GM21717 (cell line): ENCODE results near the gene IRAK4.
A peak's percentile ranks its signal among the peaks of the same experiment; 100 is the strongest.
"Not testable (repeated sequence)": the region's sequence is repeated elsewhere in the genome, so short reads cannot be mapped to it uniquely, and the experiment has no call there.

Experiments
- ATAC-seq: cut with Tn5 transposase; IDR thresholded peaks from one replicate; pipeline ENCODE4 v1.9.1; 2021; ENCODE audit warnings: mild to moderate bottlenecking, moderate library complexity; ENCODE audit not compliant: unreplicated experiment

IRAK4 gene

GRCh38 chr12:43758728-43759563 is at the start of gene IRAK4, which contains the start of gene PUS7L:
IRAK4 (plus strand) TSS chr12:43758951; CDS start chr12:43768112, 9,161 bp downstream.
PUS7L (minus strand) TSS chr12:43758790; CDS start chr12:43755245, 3,545 bp downstream.
- peak; percentile 98 for ATAC-seq

GRCh38 chr12:43711348-43711747 is 47.4 kb upstream of the IRAK4 start:
- ATAC-seq = no peak

- no peak for ATAC-seq
Observed at GRCh38 chr12:43722621-43723020, 36.1 kb upstream of the IRAK4 start.

- no peak for ATAC-seq
Observed at GRCh38 chr12:43723134-43723533, 35.6 kb upstream of the IRAK4 start.

DNA sequence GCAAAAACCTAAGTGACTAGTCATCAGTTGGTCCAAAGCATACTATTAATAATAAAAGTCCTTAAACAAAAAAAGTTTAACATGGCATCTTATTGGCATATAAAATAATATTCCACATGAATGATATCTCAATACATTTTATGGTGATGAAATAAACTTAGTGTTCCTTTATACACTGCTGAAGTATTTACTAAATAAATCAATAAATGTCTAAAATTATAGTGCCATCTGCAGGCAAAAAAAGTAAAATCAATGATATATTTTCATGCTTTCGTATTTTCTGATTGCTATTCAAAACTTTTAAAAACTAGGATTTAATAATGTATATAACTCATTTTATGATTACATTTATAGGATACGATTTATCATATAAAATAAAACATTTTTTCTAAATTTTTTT is 30.6 kb upstream of the IRAK4 start:
- ATAC-seq = no peak

- no peak for ATAC-seq
Observed at GRCh38 chr12:43728698-43729097, 30.1 kb upstream of the IRAK4 start.

DNA sequence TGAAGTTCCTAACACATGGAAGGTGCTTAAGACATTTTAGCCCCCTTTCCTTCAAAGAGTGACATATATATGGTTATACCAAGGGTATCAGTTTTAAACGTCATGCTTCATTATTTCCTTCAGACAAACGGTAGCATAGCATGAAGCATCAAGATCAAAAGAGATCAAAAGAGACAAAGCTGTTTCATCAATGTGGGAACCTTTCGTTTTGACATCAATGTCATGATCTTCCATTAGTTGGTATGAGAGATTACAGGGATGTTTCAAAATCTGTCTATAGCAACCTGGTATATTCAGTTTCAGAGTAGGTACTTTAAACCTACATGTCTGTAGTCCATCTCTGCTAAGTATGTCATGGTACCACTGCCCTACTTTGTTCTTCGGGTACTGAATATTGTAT is 28.5 kb upstream of the IRAK4 start:
- ATAC-seq = no peak

- no peak for ATAC-seq
Observed at GRCh38 chr12:43733687-43734086, 25.1 kb upstream of the IRAK4 start.

DNA sequence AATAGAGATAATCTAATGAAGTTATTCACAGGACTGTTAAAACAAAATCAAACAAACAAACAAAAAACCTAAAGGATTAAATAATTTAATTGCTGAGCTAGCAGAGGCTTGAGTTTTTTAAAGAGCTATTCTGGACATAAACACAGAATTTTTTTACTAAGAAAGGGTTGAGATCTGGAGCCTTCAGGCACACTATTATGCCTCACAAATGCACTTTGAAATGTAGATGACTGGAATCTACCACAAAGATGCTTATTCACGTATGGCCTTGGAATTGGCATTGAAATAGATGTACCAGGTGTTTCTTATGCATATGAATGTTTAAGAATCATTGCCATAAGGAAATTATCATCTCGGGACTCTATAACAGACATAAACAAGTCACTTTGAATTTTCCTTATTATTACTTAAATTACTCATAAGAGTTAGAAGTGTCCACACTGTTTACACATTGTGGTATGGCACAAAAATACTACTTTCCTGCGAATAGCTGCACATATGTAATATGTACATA is 21.8 kb upstream of the IRAK4 start:
- no peak for ATAC-seq

DNA sequence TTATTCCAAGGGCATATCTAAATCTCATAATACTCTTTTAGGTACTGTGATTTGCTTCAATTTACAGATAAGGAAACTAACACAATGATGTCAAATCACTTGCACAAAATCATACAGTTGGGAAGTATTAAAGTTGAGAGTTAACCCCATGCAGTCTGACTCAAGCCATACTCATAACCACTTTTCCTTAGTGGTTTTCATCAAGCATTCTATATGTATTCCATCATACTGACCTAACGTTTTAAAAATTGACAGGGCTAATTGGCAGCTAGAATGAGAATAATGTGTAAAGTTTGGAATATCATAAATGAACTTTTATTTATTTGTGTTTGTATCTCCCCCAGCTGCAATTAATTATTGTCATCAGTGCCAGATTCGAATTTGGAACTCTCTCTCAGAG is 21.1 kb upstream of the IRAK4 start:
- no peak for ATAC-seq

DNA sequence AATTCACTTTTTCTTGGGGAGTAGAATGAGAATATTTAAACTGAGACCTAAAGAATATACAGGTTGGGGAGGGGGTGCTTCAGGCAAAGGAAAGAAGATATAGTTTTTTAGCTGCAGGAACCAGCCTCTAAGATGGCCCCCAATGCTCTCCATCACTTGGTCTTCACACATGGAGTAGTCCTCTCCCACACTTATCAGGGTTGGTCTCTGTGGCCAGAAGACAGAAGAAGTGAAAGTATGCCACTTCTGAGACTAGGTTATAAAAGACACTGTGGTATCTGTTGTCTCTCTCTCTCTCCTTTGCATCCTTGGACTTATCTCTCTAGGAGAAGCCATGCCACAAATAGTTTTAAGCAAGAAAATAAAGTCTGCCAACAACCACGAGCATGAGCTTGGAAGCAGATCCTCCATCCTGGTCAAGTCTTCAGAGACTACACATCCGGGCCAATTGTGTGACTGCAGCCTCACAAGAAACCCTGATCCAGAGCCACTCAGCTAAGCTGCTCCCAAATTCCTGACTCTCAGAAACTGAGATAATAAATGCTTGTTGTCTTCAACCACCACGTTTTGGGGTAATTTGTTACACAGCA is 18.1 kb upstream of the IRAK4 start:
- no peak for ATAC-seq

- ATAC-seq = no peak
Observed at GRCh38 chr12:43742106-43742505, 16.6 kb upstream of the IRAK4 start.

DNA sequence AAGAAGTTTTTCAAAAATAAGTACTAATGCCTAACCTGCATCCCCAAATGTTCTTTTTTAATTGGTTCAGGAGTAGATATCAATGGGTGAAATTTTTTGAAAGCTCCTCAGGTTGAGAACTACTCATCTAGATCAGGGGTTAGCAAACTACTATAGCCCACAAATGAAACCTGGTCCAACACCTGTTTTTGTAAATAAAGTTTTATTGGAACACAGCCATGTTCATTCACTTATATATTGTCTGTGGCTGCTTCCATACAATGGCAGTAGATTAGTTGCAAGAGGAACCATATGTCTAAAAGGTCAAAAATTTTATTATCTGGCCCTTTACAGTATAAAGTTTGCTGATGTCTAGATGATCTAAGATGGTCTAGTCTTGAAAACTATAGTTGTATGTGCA is 13.9 kb upstream of the IRAK4 start:
- ATAC-seq = no peak

GRCh38 chr12:43749016-43749415 is 9.7 kb upstream of the IRAK4 start:
- ATAC-seq = no peak

- no peak for ATAC-seq
Observed at GRCh38 chr12:43750814-43751213, 7.9 kb upstream of the IRAK4 start.

DNA sequence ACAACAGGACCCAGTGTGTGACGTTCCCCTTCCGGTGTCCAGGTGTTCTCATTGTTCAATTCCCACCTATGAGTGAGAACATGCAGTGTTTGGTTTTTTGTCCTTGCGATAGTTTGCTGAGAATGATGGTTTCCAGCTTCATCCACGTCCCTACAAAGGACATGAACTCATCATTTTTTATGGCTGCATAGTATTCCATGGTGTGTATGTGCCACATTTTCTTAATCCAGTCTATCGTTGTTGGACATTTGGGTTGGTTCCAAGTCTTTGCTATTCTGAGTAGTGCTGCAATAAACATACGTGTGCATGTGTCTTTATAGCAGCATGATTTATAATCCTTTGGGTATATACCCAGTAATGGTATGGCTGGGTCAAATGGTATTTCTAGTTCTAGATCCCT is 7.4 kb upstream of the IRAK4 start:
- ATAC-seq = not testable (repeated sequence)

DNA sequence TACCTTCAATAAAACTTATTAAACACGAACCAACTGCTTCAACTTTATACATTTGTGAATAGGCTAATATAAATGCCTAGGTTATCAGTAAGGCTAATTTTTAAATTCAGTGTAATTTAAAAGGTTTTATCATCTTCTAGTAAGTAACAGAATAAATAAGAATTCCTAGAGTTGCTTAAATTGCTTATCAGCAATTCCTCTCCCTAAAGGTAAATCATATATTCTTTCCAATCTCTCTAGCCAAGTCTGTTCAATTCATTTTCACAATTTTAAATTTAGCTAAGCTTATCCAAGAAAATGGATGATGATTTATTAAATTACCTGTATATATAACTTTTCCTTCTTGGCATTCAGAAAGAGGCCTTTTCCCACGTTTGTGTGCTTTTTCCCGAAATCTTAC is 4.7 kb upstream of the IRAK4 start:
- ATAC-seq = no peak

DNA sequence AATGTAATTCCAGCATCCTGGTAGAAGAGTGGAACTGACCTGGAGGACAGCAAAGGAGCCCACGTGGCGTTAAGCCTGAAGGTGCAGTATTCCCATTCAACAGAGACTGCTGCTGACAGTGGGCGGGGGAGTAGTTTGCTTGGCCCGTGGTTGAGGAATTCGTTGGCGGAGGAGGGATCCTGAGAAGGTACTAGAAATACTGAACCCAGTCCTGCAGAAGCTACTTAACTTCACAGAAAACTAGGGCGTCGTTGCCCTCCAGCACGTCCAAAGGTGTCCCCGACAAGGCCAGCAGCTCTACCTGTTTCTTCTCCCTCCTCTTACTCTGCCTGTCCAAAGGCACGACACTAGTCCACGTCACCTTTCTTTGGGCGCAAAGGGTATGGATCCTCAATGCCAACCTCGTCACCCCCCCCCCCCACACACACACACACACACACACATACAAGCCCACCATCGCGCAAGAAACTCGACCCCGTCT is 464 bp upstream of the IRAK4 start:
- peak; percentile 7 for ATAC-seq

GRCh38 chr12:43760396-43760795 is 1.6 kb downstream of the IRAK4 start:
- no peak for ATAC-seq

- no peak for ATAC-seq
Observed at GRCh38 chr12:43761500-43761899, 2.7 kb downstream of the IRAK4 start.

DNA sequence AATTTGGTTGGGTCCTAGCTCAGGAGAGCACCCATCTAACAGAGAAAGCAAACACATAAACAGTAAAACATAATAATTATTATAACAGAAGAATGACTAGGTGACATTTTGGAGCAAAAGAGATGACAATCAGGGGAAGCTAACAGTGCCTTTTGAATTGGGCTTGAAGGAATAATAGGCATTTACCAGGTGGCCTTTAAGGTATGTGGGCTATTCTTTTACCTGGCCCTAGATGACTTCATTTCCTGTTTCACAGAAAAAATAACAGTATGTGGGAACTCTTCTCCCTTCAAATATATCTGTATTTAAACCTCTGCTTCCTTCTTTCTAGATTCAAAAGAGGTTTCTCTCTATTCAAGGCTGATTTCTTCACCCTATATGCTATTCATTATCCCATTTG is 3.8 kb downstream of the IRAK4 start:
- ATAC-seq = no peak

GRCh38 chr12:43763769-43764168 is 5.0 kb downstream of the IRAK4 start:
- ATAC-seq = no peak
